HepG2 (cell line): Measurements from ENCODE around the gene NSUN5. TPM values are rescaled to one million over a fixed set of nuclear protein-coding genes. Genes with fewer than 3 reads are reported as not detected.
A peak's percentile ranks its signal among the peaks of the same experiment; 100 is the strongest.

Experiments used
- CTCF ChIP-seq: sonication (generic); formaldehyde crosslinking; IDR thresholded peaks from 2 replicates; pipeline ENCODE4 v1.5.0; 2020; ENCODE audit warnings: mild to moderate bottlenecking, missing genetic modification reagents, moderate library complexity
- DNMT3B ChIP-seq: conservative IDR thresholded peaks from 2 replicates; pipeline ENCODE4 v1.6.1; 2016; ENCODE audit warnings: missing biosample characterization, control low read depth
- ELF4 ChIP-seq: sonication (generic); formaldehyde crosslinking; IDR thresholded peaks from 2 replicates; pipeline ENCODE4 v1.5.0; 2020; ENCODE audit warnings: missing genetic modification reagents, mild to moderate bottlenecking, moderate library complexity, borderline replicate concordance
- FOXC1 ChIP-seq: sonication (generic); formaldehyde crosslinking; IDR thresholded peaks from 2 replicates; pipeline ENCODE4 v1.8.0; 2022; ENCODE audit warnings: mild to moderate bottlenecking, missing genetic modification reagents, borderline replicate concordance
- FOXP1 ChIP-seq, 2 experiments: fragments of 450-650 bp in 1 of 2; IDR thresholded peaks; 2 replicates each; pipeline ENCODE4 v1.6.1; 2017 to 2018; ENCODE audit warnings: antibody characterized with exemption in 1 of 2
- FOXP4 ChIP-seq: sonication (generic); formaldehyde crosslinking; IDR thresholded peaks from 2 replicates; pipeline ENCODE4 v1.4.0; 2020; ENCODE audit warnings: missing genetic modification reagents
- HOXA3 ChIP-seq: sonication (generic); formaldehyde crosslinking; IDR thresholded peaks from 2 replicates; pipeline ENCODE4 v1.5.0; 2020; ENCODE audit warnings: missing genetic modification reagents
- HOXD1 ChIP-seq: sonication (generic); formaldehyde crosslinking; IDR thresholded peaks from 2 replicates; pipeline ENCODE4 v1.5.0; 2020; ENCODE audit warnings: missing genetic modification reagents
- KAT8 ChIP-seq: IDR thresholded peaks from 2 replicates; pipeline ENCODE4 v1.6.1; 2016; ENCODE audit warnings: missing genetic modification reagents, missing compliant biosample characterization
- MYC ChIP-seq: sonication (generic); formaldehyde crosslinking; IDR thresholded peaks from 2 replicates; pipeline ENCODE4 v1.9.0; 2021; ENCODE audit warnings: missing genetic modification reagents, borderline replicate concordance
- NKX3-1 ChIP-seq: sonication (generic); formaldehyde crosslinking; IDR thresholded peaks from 2 replicates; pipeline ENCODE4 v1.5.0; 2020; ENCODE audit warnings: missing genetic modification reagents
- PATZ1 ChIP-seq: sonication (generic); formaldehyde crosslinking; IDR thresholded peaks from 2 replicates; pipeline ENCODE4 v1.4.0; 2020; ENCODE audit warnings: missing genetic modification reagents
- PLRG1 ChIP-seq: fragments of 450-650 bp; conservative IDR thresholded peaks from 2 replicates; pipeline ENCODE4 v1.6.1; 2016
- SOX13 ChIP-seq, 3 experiments: fragments of 450-650 bp in 1 of 3; sonication (generic) in 1 of 3; formaldehyde crosslinking in 1 of 3; IDR thresholded peaks in 2 of 3; conservative IDR thresholded peaks in 1 of 3; 2 replicates each; pipeline versions ENCODE4 v1.5.0 to v1.6.1; 2016 to 2020; ENCODE audit warnings: antibody characterized with exemption in 1 of 3, mild to moderate bottlenecking in 1 of 3, missing compliant biosample characterization in 1 of 3, missing genetic modification reagents in 1 of 3, moderate library complexity in 1 of 3
- SSRP1 ChIP-seq: IDR thresholded peaks from 2 replicates; pipeline ENCODE4 v1.6.1; 2016; ENCODE audit warnings: control low read depth
- TEAD3 ChIP-seq: optimal IDR thresholded peaks from 2 replicates; pipeline ENCODE3; 2016; ENCODE audit warnings: borderline replicate concordance
- THAP11 ChIP-seq: IDR thresholded peaks from 2 replicates; pipeline ENCODE4 v1.6.1; 2016; ENCODE audit warnings: missing biosample characterization, missing genetic modification reagents
- ZBTB25 ChIP-seq: IDR thresholded peaks from 2 replicates; pipeline ENCODE4 v1.6.1; 2018; ENCODE audit warnings: missing genetic modification reagents
- ZBTB38 ChIP-seq: sonication (generic); formaldehyde crosslinking; IDR thresholded peaks from 2 replicates; pipeline ENCODE4 v1.5.1; 2020; ENCODE audit warnings: mild to moderate bottlenecking, missing genetic modification reagents
- ZBTB8A ChIP-seq: sonication (generic); formaldehyde crosslinking; IDR thresholded peaks from 2 replicates; pipeline ENCODE4 v1.4.0; 2020; ENCODE audit warnings: mild to moderate bottlenecking, low read depth, missing genetic modification reagents, borderline replicate concordance
- ZNF704 ChIP-seq: sonication (generic); formaldehyde crosslinking; IDR thresholded peaks from 2 replicates; pipeline ENCODE4 v1.8.1; 2023; ENCODE audit warnings: mild to moderate bottlenecking, inconsistent platforms, moderate library complexity, missing genetic modification reagents, borderline replicate concordance
- ZNF781 ChIP-seq: sonication (generic); formaldehyde crosslinking; IDR thresholded peaks from 2 replicates; pipeline ENCODE4 v1.5.1; 2020; ENCODE audit warnings: borderline replicate concordance, mild to moderate bottlenecking, missing genetic modification reagents; ENCODE audit errors: not compliant biosample characterization
- polyA plus RNA-seq, 8 experiments: library from polyadenylated mRNA; depleted of rRNA in 3 of 8; stranded (reverse) in 7 of 8; unstranded in 1 of 8; fragments of >200 nt; fragmentation: Illumina TruSeq in 4 of 8; extraction: Trizol in 4 of 8; gene quantifications; 2 replicates each; pipeline versions ENCODE4 v1.2.1 to v1.2.3, GENCODE V29; 2011 to 2016; ENCODE audit warnings: low read depth in 4 of 8, missing spikeins in 1 of 8, mixed read lengths in 1 of 8; ENCODE audit not compliant: insufficient read depth in 1 of 8
- total RNA-seq, 5 experiments: library from RNA; depleted of rRNA; stranded (reverse); fragments of >200 nt; fragmentation: Illumina TruSeq; extraction: Trizol; gene quantifications; 2 replicates each; pipeline ENCODE4 v1.2.3, GENCODE V29; 2016; ENCODE audit warnings: low read depth in 1 of 5

The NSUN5 gene
- total and polyA plus RNA-seq, 2 of the 13 experiments (the other 11 are each of a cell fraction or from before 2014, with no cell fraction given), result 19.9 to 35.8 TPM

GRCh38 chr7:73342645-73343044 lies 34.0 kb upstream of the NSUN5 start (continued):
- peak; percentile 90 for TF ChIP-seq CTCF (CRISPR knock-in tag)
- TF ChIP-seq FOXP1 (IDR thresholded peaks at IDR 0.05), result no peak
- peak; percentile 25; the same call in 1 of the 2 replicates for TF ChIP-seq FOXP1 (CRISPR knock-in tag; IDR thresholded peaks at IDR 0.05)
- peak; percentile 38; the same call in 1 of the 2 replicates for TF ChIP-seq HOXA3 (CRISPR knock-in tag)
- 0 out of 2 replicates have a peak, but pooled peaks have one; percentile 58 for TF ChIP-seq ZBTB38 (CRISPR knock-in tag)
- TF ChIP-seq THAP11 (CRISPR knock-in tag), result peak; percentile 22; the same call in 1 of the 2 replicates
- TF ChIP-seq ELF4 (CRISPR knock-in tag), result no peak
- peak; percentile 40 for TF ChIP-seq ZNF781
- TF ChIP-seq ZBTB8A, result no peak
- peak; percentile 100 for TF ChIP-seq TEAD3 (CRISPR knock-in tag)
- TF ChIP-seq DNMT3B (CRISPR knock-in tag), result 0 out of 2 replicates have a peak, but pooled peaks have one; percentile 21
- 0 out of 2 replicates have a peak, but pooled peaks have one; percentile 30 for TF ChIP-seq HOXD1 (CRISPR knock-in tag)
- peak; percentile 50; the same call in 1 of the 2 replicates for TF ChIP-seq ZNF704 (CRISPR knock-in tag)
- TF ChIP-seq SSRP1 (CRISPR knock-in tag), result 0 out of 2 replicates have a peak, but pooled peaks have one; percentile 34
- TF ChIP-seq ZBTB25 (CRISPR knock-in tag), result no peak; the same call in 1 of the 2 replicates
- TF ChIP-seq KAT8 (CRISPR knock-in tag), result peak; percentile 34; the same call in 1 of the 2 replicates
- TF ChIP-seq NKX3-1, result peak; percentile 28; the same call in 1 of the 2 replicates
- 0 out of 2 replicates have a peak, but pooled peaks have one; percentile 17 for TF ChIP-seq FOXC1 (CRISPR knock-in tag)
- TF ChIP-seq MYC, result peak; percentile 56; the same call in 1 of the 2 replicates
- no peak for TF ChIP-seq SOX13 (IDR thresholded peaks at IDR 0.05)
- peak in 1 of 2 experiments; percentile 35; a peak in 1 of 4 replicates for TF ChIP-seq SOX13 (CRISPR knock-in tag; conservative IDR thresholded peaks at IDR 0.05 in 1 of 2, IDR thresholded peaks at IDR 0.05 in 1 of 2)
- TF ChIP-seq PATZ1 (CRISPR knock-in tag), result 0 out of 2 replicates have a peak, but pooled peaks have one; percentile 11
- TF ChIP-seq FOXP4 (CRISPR knock-in tag), result peak; percentile 46
- no peak for TF ChIP-seq PLRG1
